SK-N-SH (cell line): ENCODE data around the gene ITGB3BP.

Experiments
- CTCF ChIP-seq: fragments of 200-600 bp; sonication (generic); IDR thresholded peaks from 2 replicates; pipeline ENCODE4 v1.6.1; 2017; ENCODE audit warnings: antibody characterized with exemption, mild to moderate bottlenecking, moderate library complexity
- EZH2phosphoT487 ChIP-seq: fragments of 200-600 bp; sonication (generic); IDR thresholded peaks from 2 replicates; pipeline ENCODE4 v1.6.1; 2017; ENCODE audit warnings: low read depth, mixed run types, mild to moderate bottlenecking, antibody characterized with exemption, moderate library complexity, borderline replicate concordance
- NRF1 ChIP-seq: IDR thresholded peaks from 2 replicates; pipeline ENCODE4 v1.6.1; 2012; ENCODE audit warnings: low read depth, mild to moderate bottlenecking, low read length
- REST ChIP-seq: IDR thresholded peaks from 2 replicates; pipeline ENCODE4 v1.6.1; 2012; ENCODE audit warnings: mild to moderate bottlenecking, low read depth, low read length, moderate library complexity
- SIN3A ChIP-seq: IDR thresholded peaks from 2 replicates; pipeline ENCODE4 v1.6.1; 2012; ENCODE audit warnings: low read depth, mild to moderate bottlenecking, low read length, moderate library complexity, borderline replicate concordance
- TAF1 ChIP-seq: IDR thresholded peaks from 2 replicates; pipeline ENCODE4 v1.6.1; 2012; ENCODE audit warnings: low read depth, mild to moderate bottlenecking, low read length, moderate library complexity, borderline replicate concordance
- USF1 ChIP-seq: IDR thresholded peaks from 2 replicates; pipeline ENCODE4 v1.4.0; 2012; ENCODE audit warnings: low read depth, borderline replicate concordance
- USF2 ChIP-seq: fragments of 150-350 bp; IDR thresholded peaks from 2 replicates; pipeline ENCODE4 v1.6.1; 2017; ENCODE audit warnings: antibody characterized with exemption, low read length, low read depth, borderline replicate concordance

GRCh38 chr1:63523738-63524137 is 713 bp upstream of the ITGB3BP start:
- no peak for TF ChIP-seq CTCF
- TF ChIP-seq USF1 = no peak
- TF ChIP-seq USF2 = no peak
- TF ChIP-seq SIN3A = no peak
- no peak for TF ChIP-seq NRF1
- no peak for TF ChIP-seq EZH2phosphoT487
- TF ChIP-seq TAF1 = no peak
- no peak for TF ChIP-seq REST
